Gastrocnemius medialis (tissue), 4 donors: ENCODE data around the gene C1GALT1C1L. TPM values are rescaled to one million over a fixed set of nuclear protein-coding genes. Genes with fewer than 3 reads are reported as not detected.
"Not testable (repeated sequence)": the region's sequence is repeated elsewhere in the genome, so short reads cannot be mapped to it uniquely, and the experiment has no call there.

ENCODE experiments used
- ATAC-seq, 2 donors: fragments of 150-250 bp; one replicate each; pipeline ENCODE4 v1.9.1; 2016
- DNase-seq, 2 donors: peaks; one replicate each; pipeline ENCODE4 v3.0.0-alpha.2; 2019
- H3K27ac ChIP-seq, 4 donors: fragments of 200-600 bp; sonication (generic); 1 replicate in 1 of 4; 2 replicates in 3 of 4; pipeline ENCODE4 v1.5.1; 2016 to 2018; ENCODE audit warnings: mild to moderate bottlenecking in 2 of 4, moderate library complexity in 1 of 4
- H3K27me3 ChIP-seq, 3 donors: fragments of 200-600 bp; sonication (generic) in 2 of 3; 1 replicate in 1 of 3; 2 replicates in 2 of 3; pipeline versions ENCODE4 v1.5.1 to v1.6.0; 2016 to 2019; ENCODE audit warnings: mild to moderate bottlenecking in 1 of 3, moderate library complexity in 1 of 3
- H3K36me3 ChIP-seq, 2 donors: fragments of 200-600 bp; sonication (generic) in 1 of 2; one replicate each; pipeline ENCODE4 v1.5.1; 2017 to 2018
- H3K4me1 ChIP-seq, 2 donors: fragments of 200-600 bp; sonication (generic) in 1 of 2; one replicate each; pipeline ENCODE4 v1.5.1; 2016 to 2017; ENCODE audit warnings: mild to moderate bottlenecking in 2 of 2
- H3K4me3 ChIP-seq, 4 donors: fragments of 200-600 bp; sonication (generic) in 3 of 4; 1 replicate in 1 of 4; 2 replicates in 3 of 4; pipeline ENCODE4 v1.5.1; 2016 to 2019; ENCODE audit warnings: mild to moderate bottlenecking in 2 of 4
- H3K9me3 ChIP-seq, 3 donors: fragments of 200-600 bp; sonication (generic) in 2 of 3; 1 replicate in 1 of 3; 2 replicates in 2 of 3; pipeline ENCODE4 v1.5.1; 2016 to 2019
- CTCF ChIP-seq, 5 experiments: fragments of 450-650 bp in 3 of 5; fragments of 200-600 bp in 2 of 5; sonication (generic) in 2 of 5; IDR thresholded peaks in 4 of 5; conservative IDR thresholded peaks in 1 of 5; 1 replicate in 4 of 5; 2 replicates in 1 of 5; pipeline ENCODE4 v1.5.1; 2016 to 2019; ENCODE audit warnings: antibody characterized with exemption in 5 of 5, mild to moderate bottlenecking in 3 of 5, moderate library complexity in 3 of 5
- POLR2A ChIP-seq, 2 donors: fragments of 450-650 bp; IDR thresholded peaks; one replicate each; pipeline ENCODE4 v1.6.1; 2017; ENCODE audit warnings: antibody characterized with exemption in 2 of 2, mild to moderate bottlenecking in 2 of 2, moderate library complexity in 2 of 2
- in situ Hi-C, 4 donors: fragments of 200-750 bp; cut with MboI; loops; one replicate each; pipeline versions ENCODE4 v1.15.0 to v1.8.0; 2017; ENCODE audit warnings: low sequenced_read_pairs in 4 of 4
- intact Hi-C: fragments of 100-400 bp; cut with DNase I; formaldehyde crosslinking; loops from one replicate; pipeline ENCODE4 v1.15.1; 2023; ENCODE audit warnings: low total_unique reads
- total RNA-seq, 4 donors: library from RNA; depleted of rRNA; stranded (reverse); fragments of >200 nt; gene quantifications; one replicate each; pipeline versions ENCODE4 v1.1.0 to v1.2.3, GENCODE V29; 2016

C1GALT1C1L gene
- total RNA-seq, 4 donors from 2014 or later, result 0.59 TPM; not detected in 3

GRCh38 chr2:43708178-43708577, 31.9 kb upstream of the C1GALT1C1L start:
- no peak for TF ChIP-seq CTCF (IDR thresholded peaks at IDR 0.05 in 4 of 5, conservative IDR thresholded peaks at IDR 0.05 in 1 of 5)
- intact Hi-C loops (no loop called here), in situ Hi-C loops (no loop called here)
- H3K27ac ChIP-seq, result no peak overlapping the region
- ATAC-seq, result no peak
- no peak for DNase-seq
- no peaks in the 10 kb centered on the region for H3K9me3 ChIP-seq
- H3K27me3 ChIP-seq, result no peaks in the 10 kb centered on the region
- H3K4me3 ChIP-seq, result no peak overlapping the region
- no peaks in the 10 kb centered on the region for H3K4me1 ChIP-seq
- no peaks in the 10 kb centered on the region for H3K36me3 ChIP-seq

GRCh38 chr2:43707255-43708015, 31.2 kb upstream of the C1GALT1C1L start:
- no peaks in the 10 kb centered on the region for H3K27me3 ChIP-seq
- in situ Hi-C loops (no loop called here), intact Hi-C loops (no loop called here)
- DNase-seq, result peak; percentile 13 to 46
- no peaks in the 10 kb centered on the region for H3K9me3 ChIP-seq
- no peak overlapping the region for H3K4me3 ChIP-seq
- no peaks in the 10 kb centered on the region for H3K4me1 ChIP-seq
- TF ChIP-seq CTCF (IDR thresholded peaks at IDR 0.05 in 4 of 5, conservative IDR thresholded peaks at IDR 0.05 in 1 of 5) (no peak), POLR2A (IDR thresholded peaks at IDR 0.05) (no peak)
- no peak overlapping the region for H3K27ac ChIP-seq
- peak; percentile 39 to 62 for ATAC-seq
- H3K36me3 ChIP-seq, result no peaks in the 10 kb centered on the region

GRCh38 chr2:43701111-43701510, 24.9 kb upstream of the C1GALT1C1L start:
- H3K4me1 ChIP-seq, result no peaks in the 10 kb centered on the region
- H3K4me3 ChIP-seq, result no peak overlapping the region
- DNase-seq (no peak), ATAC-seq (no peak)
- H3K36me3 ChIP-seq, result no peaks in the 10 kb centered on the region
- in situ Hi-C loops, result no loop called here
- H3K9me3 ChIP-seq, result no peaks in the 10 kb centered on the region
- TF ChIP-seq POLR2A (IDR thresholded peaks at IDR 0.05) (no peak), CTCF (IDR thresholded peaks at IDR 0.05 in 4 of 5, conservative IDR thresholded peaks at IDR 0.05 in 1 of 5) (no peak)
- intact Hi-C loops, result no loop called here
- H3K27ac ChIP-seq, result no peak overlapping the region
- H3K27me3 ChIP-seq, result no peaks in the 10 kb centered on the region

GRCh38 chr2:43699761-43700160, 23.5 kb upstream of the C1GALT1C1L start:
- Histone ChIP-seq H3K4me3 (no peak overlapping the region), H3K27ac (no peak overlapping the region), H3K9me3 (no peaks in the 10 kb centered on the region), H3K27me3 (no peaks in the 10 kb centered on the region), H3K36me3 (no peaks in the 10 kb centered on the region), H3K4me1 (no peaks in the 10 kb centered on the region)
- intact Hi-C loops, result no loop called here
- in situ Hi-C loops, result no loop called here
- ATAC-seq, result no peak
- TF ChIP-seq CTCF (IDR thresholded peaks at IDR 0.05 in 4 of 5, conservative IDR thresholded peaks at IDR 0.05 in 1 of 5) (no peak), POLR2A (IDR thresholded peaks at IDR 0.05) (no peak)
- DNase-seq, result no peak

- H3K4me1 ChIP-seq, in situ Hi-C loops, H3K4me3 ChIP-seq, DNase-seq, ATAC-seq, H3K9me3 ChIP-seq, H3K27ac ChIP-seq, H3K27me3 ChIP-seq, intact Hi-C loops, H3K36me3 ChIP-seq: not testable (repeated sequence)
Measured at GRCh38 chr2:43698140-43698539, 21.9 kb upstream of the C1GALT1C1L start.
